ENCODE data around the gene CCNI2. TPM values are rescaled to one million over a fixed set of nuclear protein-coding genes. Genes with fewer than 3 reads are reported as not detected.

Gene CCNI2
- polyA plus RNA-seq, 1 donor (not counting 4 experiments of a cell fraction or from before 2014, with no cell fraction given), result not detected

GRCh38 chr5:132774896-132775295, 27.7 kb downstream of the CCNI2 start:
- peaks cover 47% of the 10 kb centered on the region for H3K79me2 ChIP-seq (ENCODE audit: control insufficient read depth, insufficient read depth, low read length)
- H3K4me2 ChIP-seq (ENCODE audit: control insufficient read depth, extremely low read depth, insufficient read depth, low read depth, low read length), result peak overlapping the region; percentile 78

GRCh38 chr5:132775476-132775961, 28.3 kb downstream of the CCNI2 start:
- DNase-seq (ENCODE audit: low read depth, low spot score), result no peak
- H3K9ac ChIP-seq (ENCODE audit: control insufficient read depth, extremely low read depth, insufficient read depth, low read length), result no peak overlapping the region

More at GRCh38 chr5:132774896-132775295, 27.7 kb downstream of the CCNI2 start:
- no peak for TF ChIP-seq EZH2 (IDR thresholded peaks at IDR 0.05; ENCODE audit: low read length)
- TF ChIP-seq CTCF (optimal IDR thresholded peaks at IDR 0.05 in 1 of 3, IDR thresholded peaks at IDR 0.05 in 1 of 3, conservative IDR thresholded peaks at IDR 0.05 in 1 of 3; ENCODE audit: extremely low read depth in 1 of 3, insufficient read depth in 2 of 3, low read length in 3 of 3), result no peak
- Histone ChIP-seq H3K4me3 (ENCODE audit: control insufficient read depth in 2 of 3, extremely low read depth in 1 of 3, insufficient read depth in 2 of 3, low read depth in 1 of 3, low read length in 3 of 3) (peak overlapping the region in 1 of 3 experiments; percentile 7), H2AFZ (ENCODE audit: control insufficient read depth, low read length) (no peak overlapping the region), H3K36me3 (ENCODE audit: control insufficient read depth in 2 of 2, extremely low read depth in 1 of 2, insufficient read depth in 2 of 2, low read length in 2 of 2) (peaks cover 0 to 7% of the 10 kb centered on the region in 2 experiments), H3K27ac (ENCODE audit: control insufficient read depth, insufficient read depth, low read length) (no peak overlapping the region), H3K9me1 (ENCODE audit: control insufficient read depth, extremely low read depth, insufficient read depth, low read length) (peaks cover 2% of the 10 kb centered on the region), H3K9ac (ENCODE audit: control insufficient read depth, extremely low read depth, insufficient read depth, low read length) (no peak overlapping the region), H4K20me1 (ENCODE audit: control insufficient read depth, extremely low read depth, insufficient read depth, low read length) (no peaks in the 10 kb centered on the region), H3K27me3 (ENCODE audit: control insufficient read depth, extremely low read depth, insufficient read depth, low read length) (no peaks in the 10 kb centered on the region), H3K4me1 (ENCODE audit: control insufficient read depth, extremely low read depth, insufficient read depth, low read length) (peaks cover 23% of the 10 kb centered on the region), H3K9me3 (ENCODE audit: control insufficient read depth, low read depth, low read length) (no peaks in the 10 kb centered on the region)
- dilution Hi-C loops (cut with MboI; ENCODE audit: extremely low pct_ligation_motif_present, low sequenced_read_pairs), result no loop called here
- FAIRE-seq (no peak), DNase-seq (ENCODE audit: low read depth, low spot score) (no peak)

More at GRCh38 chr5:132775476-132775961, 28.3 kb downstream of the CCNI2 start:
- FAIRE-seq, result no peak
- Histone ChIP-seq H3K79me2 (ENCODE audit: control insufficient read depth, insufficient read depth, low read length) (peaks cover 46% of the 10 kb centered on the region), H4K20me1 (ENCODE audit: control insufficient read depth, extremely low read depth, insufficient read depth, low read length) (no peaks in the 10 kb centered on the region), H2AFZ (ENCODE audit: control insufficient read depth, low read length) (no peak overlapping the region), H3K9me1 (ENCODE audit: control insufficient read depth, extremely low read depth, insufficient read depth, low read length) (peaks cover 2% of the 10 kb centered on the region), H3K9me3 (ENCODE audit: control insufficient read depth, low read depth, low read length) (no peaks in the 10 kb centered on the region), H3K4me3 (ENCODE audit: control insufficient read depth in 2 of 3, extremely low read depth in 1 of 3, insufficient read depth in 2 of 3, low read depth in 1 of 3, low read length in 3 of 3) (peak overlapping the region; percentile 69 to 80 (median 69)), H3K27ac (ENCODE audit: control insufficient read depth, insufficient read depth, low read length) (no peak overlapping the region), H3K4me2 (ENCODE audit: control insufficient read depth, extremely low read depth, insufficient read depth, low read depth, low read length) (peak overlapping the region; percentile 78), H3K27me3 (ENCODE audit: control insufficient read depth, extremely low read depth, insufficient read depth, low read length) (no peaks in the 10 kb centered on the region), H3K4me1 (ENCODE audit: control insufficient read depth, extremely low read depth, insufficient read depth, low read length) (peaks cover 23% of the 10 kb centered on the region), H3K36me3 (ENCODE audit: control insufficient read depth in 2 of 2, extremely low read depth in 1 of 2, insufficient read depth in 2 of 2, low read length in 2 of 2) (peaks cover 0 to 7% of the 10 kb centered on the region in 2 experiments)
- dilution Hi-C loops (cut with MboI; ENCODE audit: extremely low pct_ligation_motif_present, low sequenced_read_pairs), result no loop called here
- no peak for TF ChIP-seq CTCF (optimal IDR thresholded peaks at IDR 0.05 in 1 of 3, IDR thresholded peaks at IDR 0.05 in 1 of 3, conservative IDR thresholded peaks at IDR 0.05 in 1 of 3; ENCODE audit: extremely low read depth in 1 of 3, insufficient read depth in 2 of 3, low read length in 3 of 3)
- no peak for TF ChIP-seq EZH2 (IDR thresholded peaks at IDR 0.05; ENCODE audit: low read length)

Data from keratinocyte (primary cell).